ENCODE results near the gene DCUN1D1. TPM values are rescaled to one million over a fixed set of nuclear protein-coding genes. Genes with fewer than 3 reads are reported as not detected.

Gene DCUN1D1
- total RNA-seq, 1 donor from 2014 or later = 31.2 TPM

- Mint-ChIP-seq H3K4me1 (ENCODE audit: low read depth, unreplicated experiment) (peaks cover 12% of the 10 kb centered on the region), H3K27ac (ENCODE audit: unreplicated experiment) (no peak overlapping the region), H3K36me3 (ENCODE audit: unreplicated experiment) (no peaks in the 10 kb centered on the region), H3K27me3 (ENCODE audit: unreplicated experiment) (no peaks in the 10 kb centered on the region), H3K4me3 (ENCODE audit: unreplicated experiment) (peak overlapping the region; percentile 98), H3K9me3 (ENCODE audit: unreplicated experiment) (no peaks in the 10 kb centered on the region)
- no peak for DNase-seq
- no peak for TF ChIP-seq CTCF (IDR thresholded peaks at IDR 0.05; ENCODE audit: partially characterized antibody, unreplicated experiment)
Observed at GRCh38 chr3:182978387-182978786, 2.0 kb downstream of the DCUN1D1 start.

GRCh38 chr3:182973047-182973446 lies 7.3 kb downstream of the DCUN1D1 start:
- no peaks in the 10 kb centered on the region for H3K9me3 Mint-ChIP-seq (ENCODE audit: unreplicated experiment)
- H3K27ac Mint-ChIP-seq (ENCODE audit: unreplicated experiment) = no peak overlapping the region
- no peak overlapping the region for H3K4me3 Mint-ChIP-seq (ENCODE audit: unreplicated experiment)
- H3K4me1 Mint-ChIP-seq (ENCODE audit: low read depth, unreplicated experiment) = peaks cover 2% of the 10 kb centered on the region
- H3K36me3 Mint-ChIP-seq (ENCODE audit: unreplicated experiment) = no peaks in the 10 kb centered on the region
- no peak for TF ChIP-seq CTCF (IDR thresholded peaks at IDR 0.05; ENCODE audit: partially characterized antibody, unreplicated experiment)
- no peaks in the 10 kb centered on the region for H3K27me3 Mint-ChIP-seq (ENCODE audit: unreplicated experiment)
- no peak for DNase-seq

GRCh38 chr3:182972387-182972786 lies 8.0 kb downstream of the DCUN1D1 start:
- Mint-ChIP-seq H3K4me1 (ENCODE audit: low read depth, unreplicated experiment) (peaks cover 2% of the 10 kb centered on the region), H3K27ac (ENCODE audit: unreplicated experiment) (no peak overlapping the region), H3K9me3 (ENCODE audit: unreplicated experiment) (no peaks in the 10 kb centered on the region), H3K4me3 (ENCODE audit: unreplicated experiment) (no peak overlapping the region), H3K27me3 (ENCODE audit: unreplicated experiment) (no peaks in the 10 kb centered on the region), H3K36me3 (ENCODE audit: unreplicated experiment) (no peaks in the 10 kb centered on the region)
- no peak for TF ChIP-seq CTCF (IDR thresholded peaks at IDR 0.05; ENCODE audit: partially characterized antibody, unreplicated experiment)
- no peak for DNase-seq

GRCh38 chr3:182971637-182972036 lies 8.7 kb downstream of the DCUN1D1 start:
- H3K27me3 Mint-ChIP-seq (ENCODE audit: unreplicated experiment) = no peaks in the 10 kb centered on the region
- no peak overlapping the region for H3K4me3 Mint-ChIP-seq (ENCODE audit: unreplicated experiment)
- no peaks in the 10 kb centered on the region for H3K36me3 Mint-ChIP-seq (ENCODE audit: unreplicated experiment)
- H3K27ac Mint-ChIP-seq (ENCODE audit: unreplicated experiment) = no peak overlapping the region
- DNase-seq = no peak
- peaks cover 2% of the 10 kb centered on the region for H3K4me1 Mint-ChIP-seq (ENCODE audit: low read depth, unreplicated experiment)
- no peaks in the 10 kb centered on the region for H3K9me3 Mint-ChIP-seq (ENCODE audit: unreplicated experiment)
- TF ChIP-seq CTCF (IDR thresholded peaks at IDR 0.05; ENCODE audit: partially characterized antibody, unreplicated experiment) = no peak

- Mint-ChIP-seq H3K27me3 (ENCODE audit: unreplicated experiment) (no peaks in the 10 kb centered on the region), H3K27ac (ENCODE audit: unreplicated experiment) (no peak overlapping the region), H3K4me1 (ENCODE audit: low read depth, unreplicated experiment) (no peaks in the 10 kb centered on the region)
Observed at GRCh38 chr3:182970811-182971418, 9.4 kb downstream of the DCUN1D1 start.

More at GRCh38 chr3:182970811-182971418, 9.4 kb downstream of the DCUN1D1 start:
- no peak for TF ChIP-seq CTCF (IDR thresholded peaks at IDR 0.05; ENCODE audit: partially characterized antibody, unreplicated experiment)
- DNase-seq = no peak
- Mint-ChIP-seq H3K36me3 (ENCODE audit: unreplicated experiment) (no peaks in the 10 kb centered on the region), H3K9me3 (ENCODE audit: unreplicated experiment) (no peaks in the 10 kb centered on the region), H3K4me3 (ENCODE audit: unreplicated experiment) (no peak overlapping the region)

Measured in glutamatergic neuron (in vitro differentiated cells).